Transverse colon (tissue), 4 donors: ENCODE data around the gene IKZF2.

Experiments
- CTCF ChIP-seq, 5 experiments: fragments of 200-600 bp in 3 of 5; fragments of 450-650 bp in 2 of 5; sonication (generic) in 3 of 5; IDR thresholded peaks; 1 replicate in 2 of 5; 2 replicates in 3 of 5; pipeline ENCODE4 v1.5.1; 2016 to 2017; ENCODE audit warnings: antibody characterized with exemption in 5 of 5, inconsistent platforms in 3 of 5, mild to moderate bottlenecking in 2 of 5, moderate library complexity in 1 of 5
- POLR2AphosphoS5 ChIP-seq, 3 donors: sonication (generic); formaldehyde crosslinking; IDR thresholded peaks; one replicate each; pipeline ENCODE4 v1.6.1; 2016; ENCODE audit warnings: antibody characterized with exemption in 3 of 3

- no peak for TF ChIP-seq CTCF (IDR thresholded peaks at IDR 0.05)
- no peak for TF ChIP-seq POLR2AphosphoS5 (IDR thresholded peaks at IDR 0.05)
Observed at GRCh38 chr2:212961255-212961654, 190.2 kb downstream of the IKZF2 start.
